Measurements from ENCODE around the gene FGF14. TPM values are rescaled to one million over a fixed set of nuclear protein-coding genes. Genes with fewer than 3 reads are reported as not detected.
"Not testable (repeated sequence)": the region's sequence is repeated elsewhere in the genome, so short reads cannot be mapped to it uniquely, and the experiment has no call there.

The FGF14 gene
- total RNA-seq, 4 donors from 2014 or later: under 0.01 to 2.4 (median 0.99) TPM

DNA sequence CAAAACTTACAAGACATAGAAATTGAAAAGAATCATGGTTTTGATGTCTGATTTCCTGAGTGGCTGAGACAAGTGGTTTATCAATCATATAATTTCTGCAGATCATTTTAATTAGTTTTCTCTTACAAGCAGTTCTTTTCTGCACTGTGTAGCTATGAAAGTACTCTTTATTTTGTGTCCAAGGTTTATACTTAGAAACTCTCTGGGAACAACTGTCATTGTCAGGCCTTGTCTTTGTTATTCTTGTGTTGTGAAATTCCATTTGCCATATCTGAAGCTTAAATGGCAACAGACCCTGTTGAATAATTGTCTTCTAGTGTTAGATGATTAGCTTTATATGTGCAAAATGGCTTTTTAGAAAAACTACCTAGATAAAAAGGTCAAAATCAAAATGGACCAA lies 312.1 kb downstream of the FGF14 start:
- TF ChIP-seq, protein P1, sequence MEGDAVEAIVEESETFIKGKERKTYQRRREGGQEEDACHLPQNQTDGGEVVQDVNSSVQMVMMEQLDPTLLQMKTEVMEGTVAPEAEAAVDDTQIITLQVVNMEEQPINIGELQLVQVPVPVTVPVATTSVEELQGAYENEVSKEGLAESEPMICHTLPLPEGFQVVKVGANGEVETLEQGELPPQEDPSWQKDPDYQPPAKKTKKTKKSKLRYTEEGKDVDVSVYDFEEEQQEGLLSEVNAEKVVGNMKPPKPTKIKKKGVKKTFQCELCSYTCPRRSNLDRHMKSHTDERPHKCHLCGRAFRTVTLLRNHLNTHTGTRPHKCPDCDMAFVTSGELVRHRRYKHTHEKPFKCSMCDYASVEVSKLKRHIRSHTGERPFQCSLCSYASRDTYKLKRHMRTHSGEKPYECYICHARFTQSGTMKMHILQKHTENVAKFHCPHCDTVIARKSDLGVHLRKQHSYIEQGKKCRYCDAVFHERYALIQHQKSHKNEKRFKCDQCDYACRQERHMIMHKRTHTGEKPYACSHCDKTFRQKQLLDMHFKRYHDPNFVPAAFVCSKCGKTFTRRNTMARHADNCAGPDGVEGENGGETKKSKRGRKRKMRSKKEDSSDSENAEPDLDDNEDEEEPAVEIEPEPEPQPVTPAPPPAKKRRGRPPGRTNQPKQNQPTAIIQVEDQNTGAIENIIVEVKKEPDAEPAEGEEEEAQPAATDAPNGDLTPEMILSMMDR (IDR thresholded peaks at IDR 0.05): no peak
- TF ChIP-seq POLR2AphosphoS5 (IDR thresholded peaks at IDR 0.05): no peak
- no peak for TF ChIP-seq POLR2A (IDR thresholded peaks at IDR 0.05)
- no peak for TF ChIP-seq EP300 (IDR thresholded peaks at IDR 0.05; ENCODE audit: low read depth)
- H3K4me1 ChIP-seq: no peaks in the 10 kb centered on the region
- no peaks in the 10 kb centered on the region for H3K9me3 ChIP-seq
- no peaks in the 10 kb centered on the region for H3K36me3 ChIP-seq
- H3K27me3 ChIP-seq: no peaks in the 10 kb centered on the region
- in situ Hi-C loops (cut with MboI; ENCODE audit: low pct_ligation_motif_present in 1 of 4, low pct_unique_long_range_greater_than_20kb in 1 of 4, low sequenced_read_pairs in 3 of 4): no loop called here
- no peak overlapping the region for H3K4me3 ChIP-seq
- no peak for DNase-seq
- intact Hi-C loops (cut with DNase I; ENCODE audit: low total_unique reads): no loop called here
- H3K27ac ChIP-seq: no peak overlapping the region

DNA sequence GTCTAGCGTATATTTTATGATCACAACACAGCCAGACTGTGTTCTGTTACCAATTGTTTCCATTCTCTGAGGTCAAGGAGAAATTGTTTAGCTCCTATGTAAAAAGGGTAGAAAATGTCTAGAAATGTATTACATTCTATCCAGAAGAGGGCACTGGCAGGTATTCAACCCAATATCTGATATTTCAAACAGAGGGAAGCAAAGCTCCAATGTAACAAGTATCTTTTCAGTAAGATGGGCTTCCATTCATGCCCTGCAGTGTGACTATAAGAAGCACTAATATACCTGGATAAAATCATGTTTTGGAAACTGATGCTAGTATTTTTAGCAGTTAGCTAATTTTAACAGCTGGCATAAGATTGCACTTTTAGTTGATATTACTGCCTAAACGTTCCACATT lies 312.7 kb downstream of the FGF14 start:
- WGBS, 2 donors (ENCODE audit: low coverage in 1 of 2): 45 to 51% methylated on average over 2 of the region's 2 CpGs
- TF ChIP-seq POLR2A (IDR thresholded peaks at IDR 0.05): no peak
- TF ChIP-seq POLR2AphosphoS5 (IDR thresholded peaks at IDR 0.05): no peak
- TF ChIP-seq, protein P1 (IDR thresholded peaks at IDR 0.05): no peak
- no peak for TF ChIP-seq EP300 (IDR thresholded peaks at IDR 0.05; ENCODE audit: low read depth)
- in situ Hi-C loops (cut with MboI; ENCODE audit: low pct_ligation_motif_present in 1 of 4, low pct_unique_long_range_greater_than_20kb in 1 of 4, low sequenced_read_pairs in 3 of 4) (no loop called here), intact Hi-C loops (cut with DNase I; ENCODE audit: low total_unique reads) (no loop called here)
- Histone ChIP-seq H3K4me3 (no peak overlapping the region), H3K27ac (no peak overlapping the region), H3K4me1 (no peaks in the 10 kb centered on the region), H3K9me3 (no peaks in the 10 kb centered on the region), H3K27me3 (no peaks in the 10 kb centered on the region), H3K36me3 (no peaks in the 10 kb centered on the region)
- no peak for DNase-seq

DNA sequence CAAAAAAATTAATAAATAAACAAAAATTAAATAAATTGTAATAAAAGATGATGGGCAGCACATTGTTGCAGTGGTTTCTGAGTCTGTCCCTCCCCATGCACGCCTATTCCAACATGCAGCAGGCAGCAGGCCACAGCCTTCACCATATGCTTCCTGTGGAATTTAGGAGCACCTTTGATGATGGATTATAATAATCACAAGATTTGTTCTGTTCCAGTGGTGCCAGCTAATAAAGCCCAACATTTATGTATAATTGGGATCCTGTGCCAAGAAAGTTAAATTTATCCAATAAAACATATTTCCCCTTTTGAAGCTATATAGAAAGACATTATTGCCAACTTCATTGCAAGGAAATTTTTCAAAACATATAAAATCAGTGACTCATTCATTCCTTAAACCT lies 328.6 kb downstream of the FGF14 start:
- Histone ChIP-seq H3K36me3 (no peaks in the 10 kb centered on the region), H3K27ac (no peak overlapping the region), H3K27me3 (no peaks in the 10 kb centered on the region), H3K4me3 (no peak overlapping the region), H3K9me3 (no peaks in the 10 kb centered on the region), H3K4me1 (no peaks in the 10 kb centered on the region)
- in situ Hi-C loops (cut with MboI; ENCODE audit: low pct_ligation_motif_present in 1 of 4, low pct_unique_long_range_greater_than_20kb in 1 of 4, low sequenced_read_pairs in 3 of 4) (no loop called here), intact Hi-C loops (cut with DNase I; ENCODE audit: low total_unique reads) (no loop called here)
- 50 to 62% methylated on average over 1 of the region's 1 CpG for WGBS, 2 donors (ENCODE audit: low coverage in 1 of 2)
- DNase-seq: no peak
- TF ChIP-seq POLR2AphosphoS5 (IDR thresholded peaks at IDR 0.05) (no peak), EP300 (IDR thresholded peaks at IDR 0.05; ENCODE audit: low read depth) (no peak), POLR2A (IDR thresholded peaks at IDR 0.05) (no peak)
- TF ChIP-seq, protein P1 (IDR thresholded peaks at IDR 0.05): no peak

DNA sequence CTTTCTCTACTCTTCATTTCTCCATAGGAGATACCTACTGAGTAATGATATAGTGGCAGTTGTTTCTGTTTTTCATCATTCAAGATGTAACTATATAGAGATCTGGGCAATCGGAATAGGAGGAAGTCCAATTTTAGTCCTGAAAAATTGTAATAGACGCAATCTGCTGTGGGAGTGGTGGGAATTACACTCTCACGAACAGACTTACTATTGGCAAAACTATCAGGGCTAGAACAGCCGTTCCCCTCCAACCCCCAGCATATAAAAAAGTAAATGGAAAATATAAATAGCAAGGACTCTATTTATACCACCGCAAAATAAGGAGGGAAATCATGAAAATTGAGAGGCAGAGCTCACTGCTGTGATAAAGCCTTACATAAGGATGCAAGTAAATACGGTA lies 330.1 kb downstream of the FGF14 start:
- TF ChIP-seq POLR2A (IDR thresholded peaks at IDR 0.05) (no peak), EP300 (IDR thresholded peaks at IDR 0.05; ENCODE audit: low read depth) (no peak), POLR2AphosphoS5 (IDR thresholded peaks at IDR 0.05) (no peak)
- TF ChIP-seq, protein P1 (IDR thresholded peaks at IDR 0.05): no peak
- H3K36me3 ChIP-seq: no peaks in the 10 kb centered on the region
- DNase-seq: no peak
- in situ Hi-C loops (cut with MboI; ENCODE audit: low pct_ligation_motif_present in 1 of 4, low pct_unique_long_range_greater_than_20kb in 1 of 4, low sequenced_read_pairs in 3 of 4): no loop called here
- H3K4me3 ChIP-seq: no peak overlapping the region
- 65 to 78% methylated on average over 6 of the region's 6 CpGs for WGBS, 2 donors (ENCODE audit: low coverage in 1 of 2)
- intact Hi-C loops (cut with DNase I; ENCODE audit: low total_unique reads): no loop called here
- H3K27me3 ChIP-seq: no peaks in the 10 kb centered on the region
- no peaks in the 10 kb centered on the region for H3K4me1 ChIP-seq
- peak overlapping the region in 1 of 4 donors; percentile 37 for H3K27ac ChIP-seq
- no peaks in the 10 kb centered on the region for H3K9me3 ChIP-seq

DNA sequence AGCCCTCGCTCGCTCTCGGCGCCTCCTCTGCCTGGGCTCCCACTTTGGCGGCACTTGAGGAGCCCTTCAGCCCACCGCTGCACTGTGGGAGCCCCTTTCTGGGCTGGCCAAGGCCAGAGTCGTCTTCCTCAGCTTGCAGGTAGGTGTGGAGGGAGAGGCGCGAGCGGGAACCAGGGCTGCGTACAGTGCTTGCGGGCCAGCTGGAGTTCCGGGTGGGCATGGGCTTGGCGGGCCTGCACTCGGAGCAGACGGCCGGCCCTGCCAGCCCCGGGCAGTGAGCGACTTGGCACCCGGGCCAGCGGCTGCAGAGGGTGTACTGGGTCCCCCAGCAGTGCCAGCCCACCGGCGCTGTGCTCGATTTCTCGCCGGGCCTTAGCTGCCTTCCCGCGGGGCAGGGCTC lies 333.5 kb downstream of the FGF14 start:
- H3K36me3 ChIP-seq; H3K9me3 ChIP-seq; H3K27me3 ChIP-seq; H3K4me3 ChIP-seq; DNase-seq; in situ Hi-C loops (cut with MboI; ENCODE audit: low pct_ligation_motif_present in 1 of 4, low pct_unique_long_range_greater_than_20kb in 1 of 4, low sequenced_read_pairs in 3 of 4); H3K4me1 ChIP-seq; H3K27ac ChIP-seq; intact Hi-C loops (cut with DNase I; ENCODE audit: low total_unique reads): not testable (repeated sequence)
- WGBS, 2 donors (ENCODE audit: low coverage in 1 of 2): 88 to 100% methylated on average over 5 to 22 of the region's 28 CpGs
